MM.1S (cell line): Measurements from ENCODE around the gene SFXN5.

Experiments
- DNase-seq: peaks from one replicate; pipeline ENCODE4 v3.0.0-alpha.2; 2015
- H2AFZ ChIP-seq: fragments of 300-600 bp; sonication (generic); 2 replicates; pipeline ENCODE4 v1.6.0; 2016; ENCODE audit warnings: antibody characterized with exemption, low read length
- H3F3A ChIP-seq: fragments of 300-600 bp; sonication (generic); 2 replicates; pipeline ENCODE4 v1.6.1; 2016; ENCODE audit warnings: mild to moderate bottlenecking, antibody characterized with exemption, low read length, moderate library complexity, mixed read lengths; ENCODE audit not compliant: insufficient read depth
- H3K27ac ChIP-seq: fragments of 300-600 bp; sonication (generic); 2 replicates; pipeline ENCODE4 v1.5.1; 2016; ENCODE audit warnings: mild to moderate bottlenecking, low read length
- H3K27me3 ChIP-seq: fragments of 300-600 bp; sonication (generic); replicated peaks from 2 replicates; pipeline ENCODE4 v1.6.0; 2016; ENCODE audit warnings: low read length; ENCODE audit not compliant: insufficient read depth
- H3K36me3 ChIP-seq: fragments of 300-600 bp; sonication (generic); replicated peaks from 2 replicates; pipeline ENCODE4 v1.6.1; 2016; ENCODE audit warnings: mild to moderate bottlenecking, low read length, mixed read lengths; ENCODE audit not compliant: insufficient read depth
- H3K4me1 ChIP-seq: fragments of 300-600 bp; sonication (generic); 2 replicates; pipeline ENCODE4 v1.6.1; 2016; ENCODE audit warnings: low read length, mixed read lengths
- H3K4me2 ChIP-seq: fragments of 300-600 bp; sonication (generic); 2 replicates; pipeline ENCODE4 v1.6.0; 2016; ENCODE audit warnings: low read depth, low read length
- H3K4me3 ChIP-seq: fragments of 300-600 bp; sonication (generic); 2 replicates; pipeline ENCODE4 v1.5.1; 2016; ENCODE audit warnings: low read length, mixed read lengths
- H3K79me2 ChIP-seq: fragments of 300-600 bp; sonication (generic); 2 replicates; pipeline ENCODE4 v1.6.1; 2016; ENCODE audit warnings: mixed run types, low read length, mixed read lengths
- H3K9ac ChIP-seq: fragments of 300-600 bp; sonication (generic); 2 replicates; pipeline ENCODE4 v1.6.1; 2016; ENCODE audit warnings: low read length, mixed read lengths
- H3K9me2 ChIP-seq: fragments of 300-600 bp; sonication (generic); replicated peaks from 2 replicates; pipeline ENCODE4 v1.6.1; 2016; ENCODE audit warnings: mild to moderate bottlenecking, low read length, mixed read lengths; ENCODE audit not compliant: insufficient read depth
- H3K9me3 ChIP-seq: fragments of 300-600 bp; sonication (generic); replicated peaks from 2 replicates; pipeline ENCODE4 v1.6.1; 2016; ENCODE audit warnings: mild to moderate bottlenecking, low read length, mixed read lengths; ENCODE audit not compliant: insufficient read depth
- H4K20me1 ChIP-seq: fragments of 300-600 bp; sonication (generic); 2 replicates; pipeline ENCODE4 v1.6.1; 2016; ENCODE audit warnings: mild to moderate bottlenecking, low read length, moderate library complexity, mixed read lengths; ENCODE audit not compliant: insufficient read depth
- EZH2 ChIP-seq: fragments of 300-600 bp; sonication (generic); optimal IDR thresholded peaks from 2 replicates; pipeline ENCODE3; 2017; ENCODE audit warnings: low read depth, mild to moderate bottlenecking, antibody characterized with exemption, low read length, mixed read lengths
- EZH2phosphoT487 ChIP-seq: fragments of 300-600 bp; sonication (generic); IDR thresholded peaks from 2 replicates; pipeline ENCODE4 v1.6.1; 2018; ENCODE audit warnings: antibody characterized with exemption, low read length
- TF ChIP-seq, protein P1 (sequence below): fragments of 300-600 bp; sonication (generic); IDR thresholded peaks from 2 replicates; pipeline ENCODE4 v1.5.1; 2016; ENCODE audit warnings: antibody characterized with exemption, low read length, mixed read lengths

Gene SFXN5

DNA sequence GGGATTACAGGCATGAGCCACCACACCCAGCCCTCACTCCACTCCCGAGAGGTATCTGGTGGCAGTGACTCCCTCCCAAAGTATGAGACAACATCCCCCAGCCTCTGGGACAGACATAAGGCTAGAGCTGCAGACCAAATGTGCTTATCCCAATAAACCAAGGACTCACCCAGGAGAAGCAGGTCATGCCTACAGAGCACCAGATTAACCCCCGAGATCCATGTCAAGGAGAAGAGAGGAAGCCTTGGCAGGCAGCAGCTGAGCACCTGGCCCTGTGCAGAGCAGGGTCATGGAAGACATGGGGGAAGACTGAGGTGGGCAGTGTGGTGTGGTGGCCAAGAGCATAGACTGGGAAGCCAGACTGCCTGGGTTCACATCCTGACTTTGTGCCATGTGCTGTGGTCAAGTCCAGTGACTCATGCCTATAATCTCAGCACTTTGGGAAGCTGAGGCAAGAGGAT, 34.0 kb upstream of the SFXN5 start:
- Histone ChIP-seq H3K4me3 (no peak overlapping the region), H3K79me2 (peaks cover 68% of the 10 kb centered on the region), H3K36me3 (no peaks in the 10 kb centered on the region), H3F3A (no peaks in the 10 kb centered on the region), H3K27ac (no peak overlapping the region), H3K27me3 (no peaks in the 10 kb centered on the region), H3K4me2 (no peak overlapping the region), H3K9ac (no peak overlapping the region), H3K9me3 (no peaks in the 10 kb centered on the region), H3K4me1 (peaks cover 4% of the 10 kb centered on the region; the same call in 1 of the 2 replicates), H2AFZ (no peak overlapping the region), H3K9me2 (no peaks in the 10 kb centered on the region), H4K20me1 (no peaks in the 10 kb centered on the region)
- TF ChIP-seq, protein P1, sequence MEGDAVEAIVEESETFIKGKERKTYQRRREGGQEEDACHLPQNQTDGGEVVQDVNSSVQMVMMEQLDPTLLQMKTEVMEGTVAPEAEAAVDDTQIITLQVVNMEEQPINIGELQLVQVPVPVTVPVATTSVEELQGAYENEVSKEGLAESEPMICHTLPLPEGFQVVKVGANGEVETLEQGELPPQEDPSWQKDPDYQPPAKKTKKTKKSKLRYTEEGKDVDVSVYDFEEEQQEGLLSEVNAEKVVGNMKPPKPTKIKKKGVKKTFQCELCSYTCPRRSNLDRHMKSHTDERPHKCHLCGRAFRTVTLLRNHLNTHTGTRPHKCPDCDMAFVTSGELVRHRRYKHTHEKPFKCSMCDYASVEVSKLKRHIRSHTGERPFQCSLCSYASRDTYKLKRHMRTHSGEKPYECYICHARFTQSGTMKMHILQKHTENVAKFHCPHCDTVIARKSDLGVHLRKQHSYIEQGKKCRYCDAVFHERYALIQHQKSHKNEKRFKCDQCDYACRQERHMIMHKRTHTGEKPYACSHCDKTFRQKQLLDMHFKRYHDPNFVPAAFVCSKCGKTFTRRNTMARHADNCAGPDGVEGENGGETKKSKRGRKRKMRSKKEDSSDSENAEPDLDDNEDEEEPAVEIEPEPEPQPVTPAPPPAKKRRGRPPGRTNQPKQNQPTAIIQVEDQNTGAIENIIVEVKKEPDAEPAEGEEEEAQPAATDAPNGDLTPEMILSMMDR: no peak
- TF ChIP-seq EZH2: no peak
- no peak for TF ChIP-seq EZH2phosphoT487
- DNase-seq: no peak

- Histone ChIP-seq H3K9me2 (no peaks in the 10 kb centered on the region), H3K9ac (no peak overlapping the region), H3K27me3 (no peaks in the 10 kb centered on the region), H3F3A (no peaks in the 10 kb centered on the region), H3K36me3 (no peaks in the 10 kb centered on the region), H4K20me1 (no peaks in the 10 kb centered on the region), H3K4me3 (no peak overlapping the region), H3K4me1 (peaks cover 4% of the 10 kb centered on the region; the same call in 1 of the 2 replicates), H2AFZ (no peak overlapping the region), H3K79me2 (peaks cover 64% of the 10 kb centered on the region), H3K9me3 (no peaks in the 10 kb centered on the region), H3K27ac (no peak overlapping the region), H3K4me2 (no peak overlapping the region)
- TF ChIP-seq, protein P1: no peak
- TF ChIP-seq EZH2phosphoT487: no peak
- DNase-seq: no peak
These were observed 33.4 kb upstream of the SFXN5 start for GRCh38 chr2:73104933-73105332.

- no peak overlapping the region for H3K27ac ChIP-seq
- H3K4me2 ChIP-seq: no peak overlapping the region
- peaks cover under 1% of the 10 kb centered on the region; the same call in 1 of the 2 replicates for H3K4me1 ChIP-seq
- no peaks in the 10 kb centered on the region for H3K9me3 ChIP-seq
- no peak for DNase-seq
- no peaks in the 10 kb centered on the region for H3K27me3 ChIP-seq
- peaks cover 52% of the 10 kb centered on the region for H3K79me2 ChIP-seq
- no peak overlapping the region for H3K4me3 ChIP-seq
- no peaks in the 10 kb centered on the region for H3F3A ChIP-seq
- no peak overlapping the region for H3K9ac ChIP-seq
- no peaks in the 10 kb centered on the region for H4K20me1 ChIP-seq
- no peak for TF ChIP-seq EZH2
- no peak for TF ChIP-seq EZH2phosphoT487
- TF ChIP-seq, protein P1: no peak
- H3K36me3 ChIP-seq: no peaks in the 10 kb centered on the region
- H3K9me2 ChIP-seq: no peaks in the 10 kb centered on the region
- H2AFZ ChIP-seq: no peak overlapping the region
These were observed 31.6 kb upstream of the SFXN5 start for GRCh38 chr2:73103018-73103542.
